ENCODE data around the gene LRRC47. TPM values are rescaled to one million over a fixed set of nuclear protein-coding genes. Genes with fewer than 3 reads are reported as not detected.

Gene LRRC47
- total RNA-seq, 1 donor from 2014 or later = 52.3 TPM

DNA sequence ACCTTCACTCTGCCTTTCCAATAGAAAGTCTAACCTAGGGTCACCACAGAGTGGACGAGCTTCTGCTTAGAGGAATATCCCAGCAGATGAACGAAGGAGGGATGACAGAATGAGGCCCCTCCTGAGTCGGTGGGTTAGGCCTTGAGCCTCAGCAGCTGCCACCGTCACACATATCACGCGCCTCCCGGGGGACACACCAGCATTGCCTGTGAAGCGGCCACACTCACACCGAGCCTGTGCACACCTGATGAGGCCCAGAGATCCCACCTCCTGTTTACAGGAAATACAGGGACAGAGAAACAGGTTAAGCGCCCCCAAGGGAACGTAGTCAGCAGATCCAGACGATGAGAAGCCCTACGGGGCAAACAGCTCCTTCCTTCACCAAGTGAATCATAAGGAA is 25.1 kb upstream of the LRRC47 start:
- peaks cover 44% of the 10 kb centered on the region for H3K36me3 Mint-ChIP-seq (ENCODE audit: unreplicated experiment)
- H3K9me3 Mint-ChIP-seq (ENCODE audit: unreplicated experiment) = no peaks in the 10 kb centered on the region
- H3K4me3 Mint-ChIP-seq (ENCODE audit: unreplicated experiment) = no peak overlapping the region
- H3K4me1 Mint-ChIP-seq (ENCODE audit: unreplicated experiment) = peaks cover 16% of the 10 kb centered on the region
- TF ChIP-seq, protein P1, sequence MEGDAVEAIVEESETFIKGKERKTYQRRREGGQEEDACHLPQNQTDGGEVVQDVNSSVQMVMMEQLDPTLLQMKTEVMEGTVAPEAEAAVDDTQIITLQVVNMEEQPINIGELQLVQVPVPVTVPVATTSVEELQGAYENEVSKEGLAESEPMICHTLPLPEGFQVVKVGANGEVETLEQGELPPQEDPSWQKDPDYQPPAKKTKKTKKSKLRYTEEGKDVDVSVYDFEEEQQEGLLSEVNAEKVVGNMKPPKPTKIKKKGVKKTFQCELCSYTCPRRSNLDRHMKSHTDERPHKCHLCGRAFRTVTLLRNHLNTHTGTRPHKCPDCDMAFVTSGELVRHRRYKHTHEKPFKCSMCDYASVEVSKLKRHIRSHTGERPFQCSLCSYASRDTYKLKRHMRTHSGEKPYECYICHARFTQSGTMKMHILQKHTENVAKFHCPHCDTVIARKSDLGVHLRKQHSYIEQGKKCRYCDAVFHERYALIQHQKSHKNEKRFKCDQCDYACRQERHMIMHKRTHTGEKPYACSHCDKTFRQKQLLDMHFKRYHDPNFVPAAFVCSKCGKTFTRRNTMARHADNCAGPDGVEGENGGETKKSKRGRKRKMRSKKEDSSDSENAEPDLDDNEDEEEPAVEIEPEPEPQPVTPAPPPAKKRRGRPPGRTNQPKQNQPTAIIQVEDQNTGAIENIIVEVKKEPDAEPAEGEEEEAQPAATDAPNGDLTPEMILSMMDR (IDR thresholded peaks at IDR 0.05) = no peak
- no peaks in the 10 kb centered on the region for H3K27me3 Mint-ChIP-seq (ENCODE audit: unreplicated experiment)
- DNase-seq (ENCODE audit: extremely low spot score, unreplicated experiment) = no peak
- H3K27ac Mint-ChIP-seq (ENCODE audit: unreplicated experiment) = no peak overlapping the region

DNA sequence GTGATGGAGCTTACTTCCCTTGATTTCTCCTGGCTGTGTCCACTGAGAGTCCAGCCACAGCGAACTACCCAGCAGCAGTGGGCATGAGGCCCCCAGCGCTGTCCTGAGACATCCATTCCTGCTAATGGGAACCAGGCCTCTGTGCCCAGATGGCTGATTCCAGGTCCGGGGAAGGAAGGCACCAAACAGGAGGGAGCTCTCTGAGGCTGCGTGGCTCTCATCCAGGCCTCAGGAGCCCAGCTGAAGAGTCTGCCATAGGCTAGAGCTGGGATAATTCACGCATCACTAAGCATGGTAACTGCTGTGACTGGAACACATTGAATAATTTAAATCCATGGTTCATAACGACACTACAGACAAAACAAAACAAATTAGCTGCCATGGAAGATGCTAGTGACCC is 24.7 kb upstream of the LRRC47 start:
- H3K9me3 Mint-ChIP-seq (ENCODE audit: unreplicated experiment) = no peaks in the 10 kb centered on the region
- TF ChIP-seq, protein P1 (IDR thresholded peaks at IDR 0.05) = no peak
- no peak overlapping the region for H3K27ac Mint-ChIP-seq (ENCODE audit: unreplicated experiment)
- H3K36me3 Mint-ChIP-seq (ENCODE audit: unreplicated experiment) = peaks cover 45% of the 10 kb centered on the region
- no peaks in the 10 kb centered on the region for H3K27me3 Mint-ChIP-seq (ENCODE audit: unreplicated experiment)
- DNase-seq (ENCODE audit: extremely low spot score, unreplicated experiment) = no peak
- H3K4me1 Mint-ChIP-seq (ENCODE audit: unreplicated experiment) = peaks cover 16% of the 10 kb centered on the region
- no peak overlapping the region for H3K4me3 Mint-ChIP-seq (ENCODE audit: unreplicated experiment)

DNA sequence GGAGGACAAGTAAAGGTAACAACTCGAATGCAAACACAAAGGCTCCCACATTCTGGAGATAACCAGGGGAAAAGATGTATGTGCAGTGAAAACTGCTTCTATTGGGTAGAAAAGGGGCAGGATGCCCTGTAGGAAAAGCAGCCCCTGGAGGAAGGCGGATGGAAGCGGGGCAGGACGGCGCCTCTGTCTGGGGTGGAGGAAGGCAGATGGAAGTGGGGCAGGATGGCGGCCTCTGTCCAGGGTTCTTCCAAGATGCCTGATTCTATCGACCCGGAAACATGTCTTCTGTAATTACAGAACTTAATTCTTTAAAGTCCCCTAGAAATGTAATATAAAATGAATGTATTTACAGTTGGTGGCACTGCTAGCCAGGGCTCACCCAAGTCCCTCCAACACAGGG is 24.0 kb upstream of the LRRC47 start:
- Mint-ChIP-seq H3K36me3 (ENCODE audit: unreplicated experiment) (peaks cover 40% of the 10 kb centered on the region), H3K27me3 (ENCODE audit: unreplicated experiment) (no peaks in the 10 kb centered on the region), H3K9me3 (ENCODE audit: unreplicated experiment) (no peaks in the 10 kb centered on the region), H3K4me3 (ENCODE audit: unreplicated experiment) (no peak overlapping the region), H3K27ac (ENCODE audit: unreplicated experiment) (no peak overlapping the region), H3K4me1 (ENCODE audit: unreplicated experiment) (peaks cover 16% of the 10 kb centered on the region)
- no peak for DNase-seq (ENCODE audit: extremely low spot score, unreplicated experiment)
- TF ChIP-seq, protein P1 (IDR thresholded peaks at IDR 0.05) = no peak

DNA sequence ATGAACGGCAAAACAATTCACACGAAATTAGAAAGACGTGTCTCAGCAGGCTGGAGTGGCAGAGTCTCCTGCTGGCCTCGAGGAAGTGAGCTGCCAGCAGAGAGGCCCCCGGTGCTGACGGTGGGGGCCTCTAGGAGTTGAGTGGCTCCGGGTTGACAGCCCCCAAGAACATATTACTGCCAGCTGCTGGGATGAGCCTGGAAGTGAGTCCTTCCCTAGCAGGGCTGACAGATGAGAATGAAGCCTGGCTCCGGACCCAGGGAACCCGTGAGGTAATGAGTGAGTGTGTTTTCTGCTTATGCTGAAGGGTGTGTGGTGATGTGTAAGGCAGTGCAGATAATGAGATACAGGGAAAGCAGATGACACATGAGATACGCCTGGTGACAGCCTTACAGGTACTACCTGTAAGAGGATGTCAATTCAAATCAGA is 23.5 kb upstream of the LRRC47 start:
- Mint-ChIP-seq H3K4me3 (ENCODE audit: unreplicated experiment) (no peak overlapping the region), H3K27ac (ENCODE audit: unreplicated experiment) (peak overlapping the region; percentile 62), H3K9me3 (ENCODE audit: unreplicated experiment) (no peaks in the 10 kb centered on the region), H3K36me3 (ENCODE audit: unreplicated experiment) (peaks cover 43% of the 10 kb centered on the region), H3K27me3 (ENCODE audit: unreplicated experiment) (no peaks in the 10 kb centered on the region), H3K4me1 (ENCODE audit: unreplicated experiment) (peaks cover 16% of the 10 kb centered on the region)
- TF ChIP-seq, protein P1 (IDR thresholded peaks at IDR 0.05) = no peak
- no peak for DNase-seq (ENCODE audit: extremely low spot score, unreplicated experiment)

DNA sequence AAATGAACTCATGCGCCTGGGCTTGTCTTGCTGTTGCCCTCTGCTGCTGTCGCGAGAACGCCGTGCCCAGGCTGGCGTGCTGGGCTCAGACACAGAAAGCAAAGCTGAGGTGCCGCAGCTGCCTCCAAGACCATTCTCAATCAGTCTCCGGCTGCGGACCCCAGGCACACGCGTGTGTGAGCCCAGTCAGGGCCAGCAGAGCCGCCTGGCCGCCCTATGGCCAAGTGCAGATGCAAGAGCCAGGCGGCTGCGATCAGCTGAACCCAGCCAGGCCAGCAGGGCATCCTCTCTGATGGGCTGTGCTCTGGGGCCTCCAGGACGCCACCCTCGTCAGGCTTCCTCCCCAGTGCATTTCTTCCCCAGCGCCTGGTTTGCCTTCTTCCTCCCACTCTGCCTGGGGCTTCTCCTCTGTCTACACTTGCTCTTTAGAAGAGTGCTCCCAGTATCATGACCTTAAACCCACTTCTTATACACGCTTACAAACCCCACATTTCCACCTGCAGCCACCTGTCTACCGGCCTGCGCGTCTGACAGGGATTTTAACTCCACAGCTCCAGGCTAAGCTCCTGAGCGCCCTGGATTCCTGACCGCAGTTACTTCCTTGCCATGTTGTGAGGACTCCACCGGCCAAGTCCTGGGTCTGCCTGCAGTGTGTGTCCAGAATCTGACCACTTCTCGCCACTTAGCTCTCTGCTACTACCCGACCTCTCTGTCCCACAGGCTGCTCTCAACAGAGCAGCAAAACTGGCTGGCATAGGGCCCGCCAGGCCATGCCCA is 21.7 kb upstream of the LRRC47 start:
- no peak overlapping the region for H3K27ac Mint-ChIP-seq (ENCODE audit: unreplicated experiment)
- H3K4me3 Mint-ChIP-seq (ENCODE audit: unreplicated experiment) = no peak overlapping the region
- H3K4me1 Mint-ChIP-seq (ENCODE audit: unreplicated experiment) = peaks cover 16% of the 10 kb centered on the region
- TF ChIP-seq, protein P1 (IDR thresholded peaks at IDR 0.05) = no peak
- H3K9me3 Mint-ChIP-seq (ENCODE audit: unreplicated experiment) = no peaks in the 10 kb centered on the region
- H3K36me3 Mint-ChIP-seq (ENCODE audit: unreplicated experiment) = peaks cover 34% of the 10 kb centered on the region
- H3K27me3 Mint-ChIP-seq (ENCODE audit: unreplicated experiment) = no peaks in the 10 kb centered on the region
- no peak for DNase-seq (ENCODE audit: extremely low spot score, unreplicated experiment)
